ENCODE data around the gene UNC13C.
"Not testable (repeated sequence)": the region's sequence is repeated elsewhere in the genome, so short reads cannot be mapped to it uniquely, and the experiment has no call there.

Gene UNC13C

DNA sequence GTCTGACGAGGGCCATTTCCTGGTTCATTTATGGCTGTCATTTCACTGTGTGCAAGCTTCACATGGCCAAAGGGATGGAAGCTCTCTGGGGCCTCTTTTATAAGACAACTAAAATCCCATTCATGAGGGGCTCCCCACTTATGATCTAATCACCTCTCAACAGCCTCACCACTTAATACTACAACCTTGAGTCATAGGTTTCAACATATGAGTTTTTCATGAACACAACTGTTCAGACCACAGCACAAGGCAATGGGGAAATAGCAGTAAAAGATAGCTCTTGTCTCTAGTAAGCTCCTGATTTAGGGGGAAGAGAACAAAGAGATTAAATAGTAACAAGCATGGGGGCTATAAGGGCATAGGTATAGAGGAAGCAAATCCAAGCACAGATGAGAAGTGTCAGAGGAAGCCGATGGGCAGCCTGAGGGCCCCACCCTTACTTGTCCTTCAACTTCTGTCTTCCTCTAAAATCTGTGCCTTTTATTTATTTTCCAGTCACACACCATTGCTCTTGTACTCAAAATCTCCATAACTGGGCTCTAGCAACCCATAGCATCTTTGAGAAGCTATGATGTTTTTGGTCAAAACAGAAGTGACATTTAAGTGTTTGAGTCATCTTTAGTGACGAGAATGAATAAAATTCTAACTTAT is 329.1 kb downstream of the UNC13C start:
- DNase-seq, result no peak

DNA sequence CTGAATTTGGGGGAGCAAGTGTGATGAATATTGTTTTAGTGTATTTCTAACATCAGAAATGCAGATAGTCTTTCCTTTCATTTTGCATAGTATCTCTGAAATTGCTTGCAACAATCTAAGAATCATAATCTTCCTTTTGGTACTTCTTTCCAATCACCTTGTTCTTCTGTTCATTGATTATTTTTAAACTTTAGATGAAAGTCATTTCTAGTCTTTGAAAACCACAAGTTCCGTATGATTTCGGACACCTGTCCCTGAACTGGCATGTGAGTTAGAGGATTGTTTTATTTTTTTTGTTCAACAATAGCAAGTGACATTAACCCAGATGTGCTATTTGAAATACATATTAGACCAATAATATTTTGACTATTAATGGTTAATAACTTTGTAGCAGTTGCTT is 329.7 kb downstream of the UNC13C start:
- no peak for DNase-seq

DNA sequence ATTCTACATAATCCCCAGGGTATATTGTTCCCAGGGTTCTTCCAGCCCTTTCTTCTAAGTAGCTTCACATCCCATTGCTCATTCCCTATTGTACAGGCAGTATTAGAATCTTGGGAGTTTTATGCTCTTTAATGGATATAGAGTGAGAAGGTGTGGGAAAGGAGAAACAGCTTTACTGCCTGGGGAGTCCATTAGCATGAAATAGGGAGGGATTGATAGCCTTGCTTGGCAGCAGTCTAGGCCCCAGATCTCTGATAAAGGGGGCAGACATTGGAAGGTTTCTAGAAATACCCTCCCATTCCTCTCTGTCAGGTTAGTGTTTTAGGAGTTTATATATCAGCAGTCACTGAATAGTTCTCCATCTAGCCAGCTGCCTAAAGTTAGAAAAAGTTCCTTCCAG is 334.3 kb downstream of the UNC13C start:
- no peak for DNase-seq

DNA sequence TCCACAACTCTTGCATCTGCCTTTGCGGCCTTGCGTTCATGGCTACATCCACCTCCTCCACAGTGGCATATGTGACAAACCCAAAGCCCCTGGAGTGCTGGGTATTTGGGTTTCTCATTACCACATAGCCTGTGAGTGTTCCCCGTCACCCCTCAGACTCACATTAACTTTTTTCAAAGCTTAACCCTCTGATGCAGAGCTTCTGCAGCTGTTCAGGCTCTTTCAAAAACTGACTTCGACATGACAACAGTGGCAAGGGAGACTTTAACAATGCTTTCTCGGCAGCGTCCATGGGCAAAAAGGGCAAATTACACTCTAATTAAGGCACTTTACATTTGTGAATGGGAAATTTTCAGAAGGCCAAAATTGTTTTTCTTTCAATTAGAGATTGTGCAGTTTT is 343.2 kb downstream of the UNC13C start:
- DNase-seq, result no peak

DNA sequence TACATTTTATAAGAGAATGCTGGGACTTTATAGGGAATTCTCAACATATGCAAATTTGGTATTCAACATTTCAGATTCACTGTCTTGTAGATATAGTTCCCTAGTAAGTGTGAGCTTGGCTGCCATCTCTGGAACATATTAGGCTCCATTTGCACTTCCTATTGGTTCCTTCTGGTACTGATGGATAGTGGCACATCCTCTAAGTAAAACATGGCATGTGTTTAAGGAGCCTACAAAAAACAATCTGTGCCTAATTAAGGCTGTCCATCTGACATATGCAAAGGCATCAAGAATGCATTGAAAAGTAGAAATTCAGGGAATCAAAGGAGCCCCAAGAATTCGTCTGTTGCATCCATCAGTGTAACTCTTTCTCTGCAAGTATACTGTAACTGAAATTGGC is 344.1 kb downstream of the UNC13C start:
- no peak for DNase-seq

DNA sequence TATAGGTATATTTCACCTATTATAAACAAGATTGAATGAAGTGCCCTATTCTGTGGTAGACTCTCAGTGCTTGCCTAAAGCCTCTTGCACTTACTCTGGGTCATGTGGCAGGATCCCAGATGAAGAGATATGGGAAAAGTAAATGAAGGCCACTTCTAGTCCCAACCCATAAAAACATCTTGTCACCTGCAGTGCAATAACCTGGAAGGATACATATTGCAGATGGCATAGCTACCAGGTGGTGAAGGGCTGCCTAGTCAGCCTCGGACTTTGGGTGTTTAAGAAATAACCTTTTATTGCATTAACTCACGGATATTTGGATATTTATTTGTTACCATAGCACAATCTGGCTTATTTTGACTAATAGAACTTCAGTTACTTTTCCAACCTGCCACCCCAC is 367.1 kb downstream of the UNC13C start:
- no peak for DNase-seq

DNA sequence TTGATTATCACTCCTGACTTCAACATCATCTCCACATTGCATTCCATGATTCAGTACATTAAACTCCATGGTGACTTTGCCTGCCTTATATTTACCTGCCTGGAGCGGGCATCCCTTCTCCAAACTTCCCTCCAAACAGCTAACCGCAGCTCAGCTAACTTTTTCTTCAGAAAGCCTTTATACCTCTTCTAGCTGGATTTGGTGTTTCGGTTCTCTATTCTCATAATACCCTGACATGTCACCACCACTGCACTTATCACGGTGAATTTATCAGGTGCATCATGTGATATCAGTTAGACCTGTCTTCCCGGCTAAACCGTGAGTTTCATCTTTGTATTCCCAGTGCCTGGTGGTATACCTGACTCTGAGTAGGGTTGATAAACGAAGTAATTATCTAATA is 367.6 kb downstream of the UNC13C start:
- DNase-seq, result no peak

DNA sequence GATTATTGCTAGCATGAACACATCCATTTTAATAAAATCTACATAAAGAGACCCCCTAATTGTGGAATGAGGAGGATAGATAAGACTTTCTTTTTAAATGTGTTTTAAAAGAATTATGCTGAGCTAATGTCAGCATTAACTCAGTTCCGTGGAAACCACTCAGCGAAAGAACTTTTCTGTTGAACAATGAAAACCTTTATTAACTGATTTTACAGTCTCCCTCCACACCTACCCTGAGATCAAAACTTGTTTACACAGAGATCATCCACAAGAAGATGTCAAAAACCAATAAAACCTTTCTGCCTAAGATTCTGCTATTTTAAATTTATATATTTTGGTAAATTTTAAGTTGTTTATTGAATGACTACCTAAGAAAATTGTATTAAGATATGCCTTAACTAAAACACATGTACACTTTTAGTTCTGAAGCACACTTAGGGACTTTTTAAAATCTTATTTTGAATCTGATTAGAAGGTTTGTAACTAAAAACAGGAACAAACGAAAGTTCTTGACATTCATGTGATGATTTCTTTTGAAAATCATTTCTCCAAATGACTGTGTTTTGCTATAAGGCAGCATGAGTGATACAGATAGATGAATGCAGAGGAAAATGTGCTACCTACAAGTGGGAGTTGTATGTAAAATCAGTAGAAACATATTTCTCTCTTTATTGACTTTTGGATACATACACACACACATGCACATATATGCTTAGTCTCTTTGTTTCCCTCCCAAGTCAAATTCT is 369.0 kb downstream of the UNC13C start:
- no peak for DNase-seq

DNA sequence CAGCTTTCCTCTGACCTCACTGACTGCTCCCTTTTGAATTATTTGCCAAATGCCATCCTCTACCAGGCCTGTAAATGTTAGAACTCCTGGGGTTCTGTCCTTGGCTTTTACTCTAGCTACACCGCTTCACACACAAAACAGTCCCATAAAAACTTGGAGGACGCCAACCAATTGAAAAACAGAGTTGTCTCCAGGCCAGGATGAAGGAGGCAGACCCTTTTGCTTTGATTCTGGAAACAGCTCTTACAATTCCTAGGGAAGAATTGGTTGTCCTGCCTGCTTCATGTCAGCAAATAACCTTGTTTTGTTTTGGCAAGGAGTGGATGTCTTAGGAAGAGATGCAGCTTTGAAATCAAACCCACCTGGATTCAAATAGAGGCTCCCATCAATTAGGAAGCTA is 375.5 kb downstream of the UNC13C start:
- no peak for DNase-seq

DNA sequence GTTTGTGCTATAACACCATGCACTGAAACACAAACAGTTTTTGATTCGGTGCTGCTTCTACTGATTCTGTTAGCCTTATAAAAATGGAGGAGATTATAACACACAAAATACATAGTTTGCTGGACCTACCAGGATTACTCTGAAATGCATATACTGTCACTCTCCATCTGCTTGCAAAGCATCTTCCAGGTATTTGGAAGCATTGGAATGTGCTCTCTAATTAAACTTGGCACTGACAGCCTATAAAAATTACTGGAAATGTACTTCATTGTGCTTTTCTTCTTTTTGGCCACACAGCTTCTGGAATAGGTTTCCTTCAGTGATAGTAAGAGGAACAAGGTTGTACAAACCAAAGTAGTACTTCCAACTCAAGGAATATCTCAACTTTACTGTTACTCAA is 376.1 kb downstream of the UNC13C start:
- no peak for DNase-seq

DNA sequence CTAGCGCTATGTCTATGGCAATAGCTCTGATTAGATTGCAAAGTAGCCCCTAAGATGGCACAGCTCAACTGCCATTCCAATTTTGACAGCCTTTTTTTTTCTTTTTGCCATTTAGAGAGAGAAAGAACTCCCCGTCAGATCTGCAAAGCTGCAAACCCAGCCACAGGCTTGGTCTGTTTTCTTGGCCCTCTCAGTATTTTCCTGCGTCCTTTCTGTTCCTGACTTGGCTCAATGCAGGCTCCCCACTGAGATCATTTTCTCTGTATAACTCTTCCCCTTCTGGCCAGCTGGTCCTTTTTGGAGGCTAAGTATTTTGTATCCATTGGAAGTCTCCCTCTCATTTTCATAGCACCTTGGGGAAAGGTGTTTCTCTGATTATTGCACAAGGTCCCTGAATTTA is 386.7 kb downstream of the UNC13C start:
- DNase-seq, result no peak

DNA sequence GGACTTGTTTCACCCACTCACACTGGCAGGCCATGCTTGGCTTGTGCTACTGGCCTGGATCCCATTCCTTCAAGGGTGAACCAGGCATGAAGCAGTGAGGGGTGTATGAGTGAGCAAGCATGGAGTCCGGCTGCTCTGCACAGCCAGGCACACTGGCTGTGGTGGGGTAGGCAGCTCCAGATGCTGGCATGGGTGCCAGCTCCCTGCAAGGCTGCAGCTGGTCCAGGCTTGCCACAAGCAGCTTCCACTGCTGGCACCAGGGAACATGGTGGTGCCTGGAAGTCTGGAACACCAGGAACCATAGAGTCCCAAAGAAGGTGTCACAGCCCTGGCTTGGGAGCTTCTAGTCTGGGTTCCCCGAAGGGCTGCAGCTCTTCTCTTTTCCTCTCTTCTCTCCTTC is 395.1 kb downstream of the UNC13C start:
- no peak for DNase-seq

DNA sequence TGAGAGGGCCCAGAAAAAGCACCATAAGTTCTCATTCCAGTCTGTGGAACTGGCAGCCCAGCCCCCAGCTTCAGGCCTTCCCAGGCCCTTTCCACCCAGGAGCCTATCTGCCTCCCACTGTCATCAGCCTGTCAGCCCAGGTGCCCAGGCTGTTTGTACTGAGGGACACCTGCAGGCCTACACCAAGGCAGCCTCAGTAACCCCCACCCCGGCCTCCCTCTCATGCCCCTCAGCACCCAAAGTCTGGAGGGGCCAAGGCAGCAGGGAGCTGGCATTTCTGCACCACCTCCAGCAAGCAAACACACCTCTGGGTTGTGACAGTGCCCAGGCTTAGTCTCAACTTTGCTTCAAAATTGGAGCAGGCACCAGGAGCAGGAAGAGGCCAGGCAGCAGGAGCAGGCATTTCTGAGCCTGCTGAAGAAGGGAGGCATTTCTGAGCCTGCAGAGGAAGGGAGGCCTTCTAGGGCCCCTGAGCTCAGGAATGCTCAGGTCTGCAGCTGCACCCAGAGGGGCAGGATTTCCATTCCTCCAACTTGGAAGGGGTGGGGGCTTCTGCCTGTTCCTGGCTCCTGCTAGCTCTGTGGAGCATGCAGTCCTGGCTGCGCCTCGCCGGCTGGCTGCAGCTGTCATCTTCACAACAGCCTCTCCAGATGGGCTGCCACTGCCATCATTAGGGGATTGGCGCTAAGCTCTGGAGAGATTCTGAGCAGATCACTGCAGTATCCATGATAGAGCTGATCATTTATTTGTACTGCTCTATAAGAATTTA is 396.1 kb downstream of the UNC13C start:
- peak; percentile 59 for DNase-seq

DNA sequence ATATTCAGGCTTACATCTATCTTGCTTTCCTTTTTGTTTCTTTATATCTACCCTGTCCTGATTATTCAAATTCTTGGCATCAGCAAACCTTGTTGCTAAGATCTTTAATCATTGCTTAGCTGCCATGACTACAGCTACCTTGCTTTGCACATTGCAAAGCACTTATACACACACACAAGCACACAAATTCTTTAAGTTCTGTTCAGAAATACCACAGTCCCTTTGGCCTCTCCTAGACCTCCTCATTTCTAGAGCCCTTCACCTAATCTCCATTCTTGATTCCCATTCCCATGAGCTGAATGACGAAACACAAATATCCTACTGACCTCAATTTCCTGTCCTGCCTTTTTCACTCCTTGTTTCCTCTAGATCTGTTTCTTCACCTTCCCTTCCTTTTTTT is 409.6 kb downstream of the UNC13C start:
- DNase-seq, result no peak

DNA sequence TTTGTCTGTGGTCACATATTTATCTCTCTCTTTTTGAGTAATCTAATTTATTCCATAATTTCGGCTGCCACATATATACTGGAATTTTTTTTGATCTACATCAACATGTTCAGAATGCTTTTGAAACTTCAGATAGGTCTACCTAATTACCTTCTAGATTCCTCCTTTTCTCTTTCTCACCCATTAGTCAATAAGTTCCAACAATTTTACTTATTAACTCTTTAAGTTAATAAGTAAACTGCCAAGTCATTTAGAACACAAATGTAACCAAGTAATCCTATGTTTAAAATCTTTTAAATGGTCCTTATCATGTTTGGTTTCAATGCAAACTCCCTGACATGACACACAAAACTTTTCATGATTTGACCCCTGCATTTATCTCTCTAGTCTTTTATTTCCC is 410.5 kb downstream of the UNC13C start:
- DNase-seq, result no peak

DNA sequence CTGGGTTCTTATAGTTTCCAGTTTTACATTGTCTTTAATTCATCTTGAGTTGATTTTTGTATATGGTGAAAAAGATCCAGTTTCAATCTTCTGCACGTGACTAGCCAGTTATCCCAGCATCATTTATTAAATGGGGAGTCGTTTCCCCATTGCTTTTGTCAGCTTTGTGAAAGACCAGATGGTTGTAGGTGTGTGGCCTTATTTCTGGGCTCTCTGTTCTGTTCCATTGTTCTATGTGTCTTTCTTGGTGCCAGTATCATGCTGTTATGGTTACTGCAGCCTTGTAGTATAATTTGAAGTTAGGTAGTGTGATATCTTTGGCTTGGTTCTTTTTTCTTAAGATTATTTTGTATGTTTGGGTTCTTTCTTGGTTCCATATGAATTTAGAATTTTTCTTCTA is 432.2 kb downstream of the UNC13C start:
- no peak for DNase-seq

DNA sequence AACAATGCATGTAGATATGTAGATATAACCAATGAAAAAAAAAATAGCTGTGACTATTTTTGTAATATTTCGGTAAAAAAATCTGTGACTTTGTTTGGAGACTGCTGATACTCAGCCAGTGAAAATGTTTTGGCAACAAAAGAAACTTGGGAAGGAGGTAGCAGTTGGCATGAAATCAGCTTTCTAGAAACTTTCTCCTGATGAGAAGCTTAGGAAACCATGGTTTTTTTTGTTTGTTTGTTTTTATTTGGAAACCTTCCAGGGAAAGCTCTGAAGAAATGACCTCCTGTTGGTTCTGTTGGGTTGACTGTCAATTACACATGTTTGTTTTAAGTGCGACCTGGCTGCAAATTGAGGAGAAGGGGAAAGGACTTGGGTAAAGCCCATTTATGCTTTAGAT is 445.9 kb downstream of the UNC13C start:
- no peak for DNase-seq

DNA sequence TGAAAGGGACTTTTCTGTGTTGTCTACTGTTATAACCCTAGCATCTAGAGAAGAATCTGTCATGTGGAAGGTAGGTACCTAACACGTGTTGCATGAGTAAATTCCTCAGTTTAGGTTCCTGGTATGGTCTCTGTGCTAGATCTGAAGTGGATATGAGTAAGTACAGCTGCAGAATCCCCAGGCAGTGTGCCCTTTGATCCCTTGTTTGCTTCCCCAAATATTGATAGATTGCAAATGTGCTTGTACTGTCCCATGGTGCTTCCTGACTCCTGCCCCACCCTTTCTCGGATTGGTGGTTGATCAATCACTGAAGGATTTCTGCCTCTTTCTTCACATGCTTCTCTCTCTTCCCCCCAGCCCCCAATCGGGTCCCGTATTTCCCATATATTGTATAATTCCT is 450.4 kb downstream of the UNC13C start:
- no peak for DNase-seq

DNA sequence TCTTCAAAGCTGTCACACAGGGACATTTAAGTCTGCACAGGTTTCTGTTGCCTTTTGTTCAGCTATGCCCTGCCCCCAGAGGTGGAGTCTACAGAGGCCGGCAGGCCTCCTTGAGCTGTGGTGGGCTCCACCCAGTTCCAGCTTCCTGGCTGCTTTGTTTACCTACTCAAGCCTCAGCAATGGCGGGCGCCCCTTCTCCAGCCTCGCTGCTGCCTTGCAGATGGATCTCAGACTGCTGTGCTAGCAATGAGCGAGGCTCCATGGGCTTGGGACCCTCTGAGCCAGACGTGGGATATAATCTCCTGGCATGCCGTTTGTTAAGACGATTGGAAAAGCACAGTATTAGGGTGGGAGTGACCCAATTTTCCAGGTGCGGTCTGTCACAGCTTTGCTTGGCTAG is 472.0 kb downstream of the UNC13C start:
- DNase-seq, result not testable (repeated sequence)

DNA sequence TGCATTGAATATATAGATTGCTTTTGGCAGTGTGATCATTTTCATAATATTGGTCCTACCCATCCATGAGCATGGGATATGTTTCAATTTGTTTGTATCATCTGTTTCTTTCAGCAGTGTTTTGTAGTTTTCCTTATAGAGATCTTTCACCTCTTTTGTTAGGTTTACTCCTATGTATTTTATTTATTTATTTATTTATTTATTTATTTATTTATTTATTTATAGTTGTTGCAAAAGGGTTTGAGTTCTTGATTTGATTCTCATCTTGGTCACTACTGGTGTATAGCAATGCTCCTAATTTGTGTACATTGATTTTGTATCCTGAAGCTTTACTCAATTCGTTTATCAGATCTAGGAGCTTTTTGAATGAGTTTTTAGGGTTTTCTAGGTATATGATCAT is 478.2 kb downstream of the UNC13C start:
- no peak for DNase-seq

DNA sequence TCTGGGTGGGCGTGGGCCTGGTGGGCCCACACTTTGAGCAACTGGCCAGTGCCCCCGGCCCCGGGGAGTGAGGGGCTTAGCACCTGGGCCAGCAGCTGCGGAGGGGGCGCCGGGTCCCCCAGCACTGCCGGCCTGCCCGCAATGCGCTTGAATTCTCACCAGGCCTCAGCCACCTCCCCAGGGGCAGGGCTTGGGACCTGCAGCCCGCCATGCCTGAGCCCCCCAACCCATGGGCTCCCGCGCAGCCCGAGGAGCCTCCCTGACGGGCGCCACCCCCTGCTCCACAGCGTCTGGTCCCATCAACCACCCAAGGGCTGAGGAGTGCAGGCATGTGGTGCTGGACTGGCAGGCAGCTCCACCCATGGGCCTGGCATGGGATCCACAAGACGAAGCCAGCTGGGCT is 484.3 kb downstream of the UNC13C start:
- no peak for DNase-seq

DNA sequence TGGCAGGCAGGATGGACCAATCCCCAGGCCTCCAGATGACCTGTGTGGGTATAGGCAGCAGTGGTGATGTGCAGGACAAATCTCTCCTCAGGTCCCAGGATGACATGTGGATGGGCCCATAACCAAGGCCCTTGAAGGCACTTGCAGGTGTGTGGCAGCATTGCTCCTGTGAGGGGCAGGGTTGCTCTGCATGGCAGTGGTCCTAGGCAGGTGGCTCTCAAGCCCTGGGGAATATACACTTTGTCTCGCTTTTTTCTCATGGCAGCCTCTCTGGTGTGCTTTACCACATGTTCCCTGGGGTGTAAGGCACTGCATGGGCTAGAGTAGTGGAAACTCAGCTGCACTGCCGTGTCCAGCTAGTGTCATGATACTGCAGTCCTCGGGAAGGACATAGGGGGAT is 503.6 kb downstream of the UNC13C start:
- DNase-seq, result no peak

DNA sequence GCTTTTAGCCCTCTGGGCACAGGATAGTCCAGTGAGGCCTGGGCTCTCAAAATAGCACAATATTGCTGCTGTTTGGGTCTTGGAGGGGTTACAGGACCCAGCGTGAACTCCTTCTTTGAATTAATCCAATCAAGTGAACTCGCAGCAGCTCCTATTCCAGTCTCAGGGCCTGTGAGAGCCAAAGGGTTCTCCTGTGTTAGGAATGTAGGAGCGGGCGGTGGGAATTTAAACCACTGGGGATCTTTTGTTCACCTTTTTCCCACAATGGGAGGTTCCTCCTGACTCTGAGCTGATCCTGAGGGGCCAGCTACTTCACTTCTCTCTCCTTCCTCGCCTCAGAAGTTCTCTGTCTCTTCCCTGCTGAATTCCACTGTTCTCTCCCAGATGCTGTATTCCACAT is 504.0 kb downstream of the UNC13C start:
- no peak for DNase-seq

DNA sequence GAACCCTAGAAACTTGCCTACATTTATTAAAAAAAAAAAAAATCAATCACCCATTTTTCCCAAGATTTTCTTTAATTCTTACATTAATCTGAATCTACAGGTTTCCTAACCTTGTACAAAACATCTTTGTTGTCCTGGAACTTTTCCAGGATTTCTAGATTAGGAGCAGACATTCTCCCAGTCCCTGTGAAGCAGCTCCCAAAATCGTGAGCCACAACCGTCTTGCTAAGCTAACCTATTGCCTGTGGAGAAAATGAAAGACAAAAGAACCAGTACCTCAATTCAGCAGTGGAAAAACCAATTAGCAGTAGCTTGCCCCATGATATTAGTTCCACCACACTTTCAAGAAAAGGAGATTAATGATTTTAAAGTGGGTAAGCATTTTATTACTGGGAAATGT is 522.1 kb downstream of the UNC13C start:
- no peak for DNase-seq

All from NCI-H524 treated with DMSO at 0.1 percent for 48 hours (cell line).